Karpas-422 (cell line): ENCODE measurements around the gene TRAK1. TPM values are rescaled to one million over a fixed set of nuclear protein-coding genes. Genes with fewer than 3 reads are reported as not detected.

Experiments
- DNase-seq: peaks from one replicate; pipeline ENCODE4 v3.0.0-alpha.2; 2015
- H2AFZ ChIP-seq: fragments of 200-600 bp; sonication (generic); 2 replicates; pipeline ENCODE4 v1.6.1; 2014; ENCODE audit warnings: antibody characterized with exemption, low read length, mixed read lengths
- H3K27ac ChIP-seq: fragments of 200-600 bp; sonication (generic); 2 replicates; pipeline ENCODE4 v1.5.1; 2014; ENCODE audit warnings: mild to moderate bottlenecking, low read length, moderate library complexity
- H3K27me3 ChIP-seq: fragments of 200-600 bp; sonication (generic); 2 replicates; pipeline ENCODE4 v1.6.1; 2014; ENCODE audit warnings: low read length, mixed read lengths
- H3K36me3 ChIP-seq: fragments of 200-600 bp; sonication (generic); 2 replicates; pipeline ENCODE4 v1.6.1; 2014; ENCODE audit warnings: low read length, mixed read lengths; ENCODE audit not compliant: insufficient read depth
- H3K4me1 ChIP-seq: fragments of 200-600 bp; sonication (generic); 2 replicates; pipeline ENCODE4 v1.6.1; 2014; ENCODE audit warnings: mild to moderate bottlenecking, low read length, mixed read lengths
- H3K4me2 ChIP-seq: fragments of 200-600 bp; sonication (generic); 2 replicates; pipeline ENCODE4 v1.6.1; 2014; ENCODE audit warnings: low read length, low read depth, mild to moderate bottlenecking; ENCODE audit not compliant: poor library complexity, severe bottlenecking
- H3K4me3 ChIP-seq: fragments of 200-600 bp; sonication (generic); 2 replicates; pipeline ENCODE4 v1.5.1; 2014; ENCODE audit warnings: mild to moderate bottlenecking, antibody characterized with exemption, low read length, mixed read lengths
- H3K79me2 ChIP-seq: fragments of 200-600 bp; sonication (generic); 2 replicates; pipeline ENCODE4 v1.6.1; 2014; ENCODE audit warnings: mild to moderate bottlenecking, low read length, mixed read lengths
- H3K9ac ChIP-seq: fragments of 200-600 bp; sonication (generic); 2 replicates; pipeline ENCODE4 v1.6.0; 2014; ENCODE audit warnings: low read length
- H3K9me2 ChIP-seq: fragments of 200-600 bp; sonication (generic), shearing (Covaris generic); replicated peaks from 2 replicates; pipeline ENCODE4 v1.6.0; 2014; ENCODE audit warnings: mild to moderate bottlenecking, low read length, moderate library complexity; ENCODE audit not compliant: insufficient read depth
- H3K9me3 ChIP-seq: fragments of 300-700, 200-600 bp; sonication (generic); 2 replicates; pipeline ENCODE4 v1.6.1; 2014; ENCODE audit warnings: low read length, mixed read lengths
- H4K20me1 ChIP-seq: fragments of 200-600 bp; sonication (generic); 2 replicates; pipeline ENCODE4 v1.6.1; 2014; ENCODE audit warnings: mild to moderate bottlenecking, antibody characterized with exemption, low read length, low read depth; ENCODE audit not compliant: insufficient read depth
- total RNA-seq: library from RNA; depleted of rRNA; stranded (reverse); fragments of >200 nt; shearing (Covaris generic); gene quantifications from 2 replicates; pipeline ENCODE4 v1.2.3, GENCODE V29; 2014; ENCODE audit warnings: low replicate concordance

TRAK1 gene
- total RNA-seq, 1 experiment from 2014 or later = 72.8 TPM

GRCh38 chr3:42194943-42195510 lies 103.9 kb downstream of the TRAK1 start:
- H3K4me3 ChIP-seq = peak overlapping the region; percentile 26; the same call in 1 of the 2 replicates

DNA sequence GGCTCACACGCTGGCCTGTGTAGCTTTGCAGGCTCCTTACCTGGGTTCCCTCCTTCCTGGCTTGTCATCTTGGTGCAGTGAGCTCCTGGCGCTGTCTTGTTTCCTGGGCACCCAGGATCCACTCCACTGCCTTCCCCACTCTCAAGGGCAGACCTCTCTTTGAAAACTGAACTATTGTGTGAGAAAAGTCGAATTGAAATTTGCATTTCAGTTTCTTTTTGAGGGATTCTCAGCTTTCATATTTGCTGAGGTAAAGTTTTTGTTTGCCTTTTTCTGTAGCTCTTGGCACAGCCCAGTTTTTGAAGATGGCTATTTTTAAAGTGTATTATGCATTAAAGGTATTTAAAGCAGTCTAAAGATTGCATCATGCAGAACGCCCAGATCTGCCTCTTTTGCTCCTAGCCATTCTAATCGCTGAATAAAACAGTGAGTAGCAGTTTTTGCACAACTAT lies 104.7 kb downstream of the TRAK1 start:
- Histone ChIP-seq H3K27ac (peak overlapping the region; percentile 77), H3K9me2 (no peaks in the 10 kb centered on the region), H3K4me1 (peaks cover 55% of the 10 kb centered on the region), H2AFZ (no peak overlapping the region), H3K79me2 (peaks cover 43% of the 10 kb centered on the region), H3K9me3 (no peaks in the 10 kb centered on the region), H3K4me2 (peak overlapping the region; percentile 56), H3K36me3 (peaks cover 43% of the 10 kb centered on the region), H3K9ac (peak overlapping the region; percentile 35), H3K4me3 (peak overlapping the region; percentile 26; the same call in 1 of the 2 replicates), H3K27me3 (no peaks in the 10 kb centered on the region), H4K20me1 (no peaks in the 10 kb centered on the region; the same call in 1 of the 2 replicates)
- peak; percentile 56 for DNase-seq

More at GRCh38 chr3:42194943-42195510, 103.9 kb downstream of the TRAK1 start:
- no peaks in the 10 kb centered on the region for H3K27me3 ChIP-seq
- H3K9me3 ChIP-seq = no peaks in the 10 kb centered on the region
- no peaks in the 10 kb centered on the region for H3K9me2 ChIP-seq
- H4K20me1 ChIP-seq = no peaks in the 10 kb centered on the region; the same call in 1 of the 2 replicates
- peaks cover 43% of the 10 kb centered on the region for H3K36me3 ChIP-seq
- no peak overlapping the region for H2AFZ ChIP-seq
- H3K9ac ChIP-seq = peak overlapping the region; percentile 35
- H3K27ac ChIP-seq = peak overlapping the region; percentile 77
- H3K4me2 ChIP-seq = peak overlapping the region; percentile 56
- no peak for DNase-seq
- H3K79me2 ChIP-seq = peaks cover 43% of the 10 kb centered on the region
- peaks cover 63% of the 10 kb centered on the region for H3K4me1 ChIP-seq

GRCh38 chr3:42198709-42199108 lies 107.6 kb downstream of the TRAK1 start:
- Histone ChIP-seq H3K4me2 (no peak overlapping the region), H3K27me3 (no peaks in the 10 kb centered on the region), H3K36me3 (peaks cover 33% of the 10 kb centered on the region), H3K4me1 (peaks cover 27% of the 10 kb centered on the region), H3K27ac (no peak overlapping the region), H3K9me3 (no peaks in the 10 kb centered on the region), H3K9me2 (no peaks in the 10 kb centered on the region), H4K20me1 (no peaks in the 10 kb centered on the region), H3K79me2 (peaks cover 22% of the 10 kb centered on the region), H2AFZ (no peak overlapping the region), H3K9ac (no peak overlapping the region), H3K4me3 (no peak overlapping the region)
- DNase-seq = no peak

DNA sequence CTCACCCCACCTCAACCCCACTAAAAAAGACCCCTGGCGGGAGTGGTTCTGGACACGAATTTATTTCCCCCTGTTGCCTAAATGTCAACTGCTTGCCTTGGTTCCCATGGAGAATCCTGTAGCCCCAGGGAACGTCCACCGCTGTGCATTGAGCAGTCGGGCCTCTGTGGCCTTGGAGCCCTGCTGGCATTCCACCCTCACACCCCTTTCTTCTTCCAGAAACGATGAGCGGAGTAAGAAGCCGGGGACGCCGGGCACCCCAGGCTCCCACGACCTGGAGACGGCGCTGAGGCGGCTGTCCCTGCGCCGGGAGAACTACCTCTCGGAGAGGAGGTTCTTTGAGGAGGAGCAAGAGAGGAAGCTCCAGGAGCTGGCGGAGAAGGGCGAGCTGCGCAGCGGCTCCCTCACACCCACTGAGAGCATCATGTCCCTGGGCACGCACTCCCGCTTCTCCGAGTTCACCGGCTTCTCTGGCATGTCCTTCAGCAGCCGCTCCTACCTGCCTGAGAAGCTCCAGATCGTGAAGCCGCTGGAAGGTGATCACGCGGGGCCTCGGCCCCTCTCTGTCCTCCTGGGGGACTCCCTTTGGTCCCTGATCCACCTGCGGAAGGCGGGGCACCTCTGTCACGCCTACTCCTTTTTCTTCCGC lies 111.2 kb downstream of the TRAK1 start:
- no peaks in the 10 kb centered on the region for H3K4me1 ChIP-seq
- H3K4me2 ChIP-seq = no peak overlapping the region

GRCh38 chr3:42204867-42205599 lies 113.9 kb downstream of the TRAK1 start:
- Histone ChIP-seq H4K20me1 (no peaks in the 10 kb centered on the region), H2AFZ (no peak overlapping the region), H3K79me2 (peaks cover 20% of the 10 kb centered on the region), H3K36me3 (peaks cover 26% of the 10 kb centered on the region), H3K27ac (no peak overlapping the region), H3K27me3 (no peaks in the 10 kb centered on the region), H3K4me2 (no peak overlapping the region), H3K4me1 (no peaks in the 10 kb centered on the region), H3K9ac (no peak overlapping the region), H3K4me3 (no peak overlapping the region), H3K9me2 (no peaks in the 10 kb centered on the region), H3K9me3 (no peaks in the 10 kb centered on the region)
- no peak for DNase-seq

More for the DNA sequence above, 111.2 kb downstream of the TRAK1 start:
- no peaks in the 10 kb centered on the region for H3K9me3 ChIP-seq
- H3K9me2 ChIP-seq = no peaks in the 10 kb centered on the region
- DNase-seq = no peak
- H3K79me2 ChIP-seq = peaks cover 23% of the 10 kb centered on the region
- peaks cover 34% of the 10 kb centered on the region for H3K36me3 ChIP-seq
- H4K20me1 ChIP-seq = no peaks in the 10 kb centered on the region
- H3K27me3 ChIP-seq = no peaks in the 10 kb centered on the region
- H2AFZ ChIP-seq = no peak overlapping the region
- H3K27ac ChIP-seq = no peak overlapping the region
- no peak overlapping the region for H3K4me3 ChIP-seq
- no peak overlapping the region for H3K9ac ChIP-seq

DNA sequence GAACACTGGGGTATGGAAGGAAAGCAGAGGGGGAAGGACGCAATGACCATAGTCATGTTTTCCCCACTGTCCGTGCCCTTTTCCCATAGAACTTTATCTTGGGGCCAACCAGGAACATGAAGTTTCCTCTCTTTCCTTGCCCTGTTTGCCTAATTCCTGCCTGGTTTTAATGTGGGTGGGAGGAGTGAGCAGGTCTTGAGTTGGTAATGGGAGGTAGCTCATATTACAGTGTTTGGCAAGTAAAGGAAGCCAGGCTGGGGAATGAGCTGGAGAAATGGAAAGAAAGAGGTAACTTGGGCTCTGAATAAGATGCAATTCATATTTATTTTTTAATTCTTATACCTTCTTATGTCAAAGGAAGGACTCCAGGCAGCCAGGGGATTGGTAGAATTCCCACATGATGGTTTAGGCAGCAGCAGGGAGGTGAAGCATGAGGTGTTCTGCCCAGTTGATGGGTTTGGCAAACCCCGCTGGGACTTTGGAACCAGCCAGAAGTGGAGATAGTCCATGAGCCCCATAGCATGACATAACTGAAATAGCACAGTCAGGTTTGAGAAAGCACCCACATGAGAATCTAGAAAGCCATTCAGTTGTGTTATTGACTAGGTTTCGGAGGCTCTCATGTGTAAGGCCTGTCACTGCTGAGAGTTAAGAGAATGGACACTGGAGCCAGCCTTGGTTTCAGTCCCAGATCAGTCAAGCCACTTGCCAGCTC lies 114.8 kb downstream of the TRAK1 start:
- Histone ChIP-seq H3K4me2 (no peak overlapping the region), H3K79me2 (peaks cover 20% of the 10 kb centered on the region), H2AFZ (no peak overlapping the region), H3K4me3 (no peak overlapping the region), H3K36me3 (peaks cover 26% of the 10 kb centered on the region; the same call in 1 of the 2 replicates), H3K27me3 (no peaks in the 10 kb centered on the region), H3K9me3 (no peaks in the 10 kb centered on the region), H3K27ac (no peak overlapping the region), H3K9ac (no peak overlapping the region), H3K4me1 (no peaks in the 10 kb centered on the region), H3K9me2 (no peaks in the 10 kb centered on the region), H4K20me1 (no peaks in the 10 kb centered on the region)
- no peak for DNase-seq

GRCh38 chr3:42209917-42210316 lies 118.8 kb downstream of the TRAK1 start:
- Histone ChIP-seq H3K4me1 (no peaks in the 10 kb centered on the region), H3K4me2 (no peak overlapping the region), H2AFZ (no peak overlapping the region), H3K27ac (no peak overlapping the region), H3K79me2 (peaks cover 11% of the 10 kb centered on the region), H3K9me3 (no peaks in the 10 kb centered on the region), H4K20me1 (no peaks in the 10 kb centered on the region), H3K9ac (no peak overlapping the region), H3K36me3 (peaks cover 24% of the 10 kb centered on the region; the same call in 1 of the 2 replicates), H3K4me3 (no peak overlapping the region), H3K27me3 (no peaks in the 10 kb centered on the region), H3K9me2 (no peaks in the 10 kb centered on the region)
- DNase-seq = no peak
